Measurements from ENCODE around the gene KMT5C. TPM values are rescaled to one million over a fixed set of nuclear protein-coding genes. Genes with fewer than 3 reads are reported as not detected.

KMT5C gene
- total RNA-seq, 1 experiment from 2014 or later, result 10.0 TPM

DNA sequence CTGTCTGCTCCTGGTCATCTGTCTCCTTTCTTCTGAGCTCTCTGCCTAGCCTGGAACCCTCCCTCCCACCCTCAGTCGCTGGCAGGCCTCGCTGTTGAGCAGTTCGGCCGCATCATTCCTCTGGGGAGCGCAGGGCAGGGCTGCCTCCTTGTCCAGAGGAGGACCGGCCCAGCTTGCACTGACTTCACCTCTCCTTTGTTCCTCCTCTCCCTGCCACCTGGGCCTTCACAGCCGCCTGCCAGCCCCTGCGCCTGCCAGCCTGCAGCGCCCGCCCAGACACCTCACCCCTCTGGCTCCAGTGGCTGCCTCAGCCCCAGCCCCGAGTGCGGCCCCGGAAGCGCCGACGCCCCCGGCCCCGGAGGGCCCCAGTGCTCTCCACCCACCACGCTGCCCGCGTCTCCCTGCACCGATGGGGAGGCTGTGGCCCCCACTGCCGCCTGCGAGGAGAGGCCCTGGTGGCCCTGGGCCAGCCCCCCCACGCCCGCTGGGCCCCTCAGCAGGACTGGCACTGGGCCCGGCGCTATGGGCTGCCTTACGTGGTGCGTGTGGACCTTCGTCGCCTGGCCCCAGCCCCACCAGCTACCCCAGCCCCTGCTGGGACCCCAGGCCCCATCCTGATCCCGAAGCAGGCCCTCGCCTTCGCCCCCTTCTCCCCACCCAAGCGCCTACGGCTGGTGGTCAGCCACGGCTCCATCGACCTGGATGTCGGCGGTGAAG lies 7.2 kb downstream of the KMT5C start:
- DNase-seq (ENCODE audit: low read depth), result no peak

DNA sequence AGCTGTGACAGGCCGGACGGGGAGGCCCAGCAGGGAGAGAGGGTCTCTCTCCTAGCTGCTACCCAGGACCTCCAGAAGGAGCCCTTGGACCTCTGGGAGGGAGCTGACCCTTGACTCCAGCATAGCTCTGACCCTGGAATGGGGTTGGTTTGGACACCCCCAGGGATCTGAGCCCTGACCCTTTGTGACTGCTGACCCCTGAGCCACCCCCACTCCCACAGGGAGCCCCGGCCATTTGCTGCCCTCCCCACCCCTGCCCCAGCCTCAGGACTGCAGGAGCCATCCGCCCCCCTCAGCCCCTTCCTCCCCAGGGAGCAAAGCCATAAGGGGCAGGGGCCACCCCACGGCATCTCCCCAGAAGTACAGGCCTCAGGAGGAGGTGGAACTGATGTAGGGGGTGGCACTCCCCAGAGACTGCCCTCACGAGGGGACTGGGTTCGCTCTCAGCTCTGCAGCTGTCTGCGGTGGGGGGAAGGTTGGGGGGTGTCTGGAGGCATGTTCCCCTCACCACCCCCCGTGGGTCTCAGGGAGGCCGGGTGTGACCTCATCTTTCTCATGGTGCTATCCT lies 7.8 kb downstream of the KMT5C start:
- DNase-seq (ENCODE audit: low read depth), result no peak

GRCh38 chr19:55348317-55349034 lies 8.8 kb downstream of the KMT5C start:
- DNase-seq (ENCODE audit: low read depth), result no peak

- no peak for DNase-seq (ENCODE audit: low read depth)
Measured at GRCh38 chr19:55350620-55351315, 11.1 kb downstream of the KMT5C start.

DNA sequence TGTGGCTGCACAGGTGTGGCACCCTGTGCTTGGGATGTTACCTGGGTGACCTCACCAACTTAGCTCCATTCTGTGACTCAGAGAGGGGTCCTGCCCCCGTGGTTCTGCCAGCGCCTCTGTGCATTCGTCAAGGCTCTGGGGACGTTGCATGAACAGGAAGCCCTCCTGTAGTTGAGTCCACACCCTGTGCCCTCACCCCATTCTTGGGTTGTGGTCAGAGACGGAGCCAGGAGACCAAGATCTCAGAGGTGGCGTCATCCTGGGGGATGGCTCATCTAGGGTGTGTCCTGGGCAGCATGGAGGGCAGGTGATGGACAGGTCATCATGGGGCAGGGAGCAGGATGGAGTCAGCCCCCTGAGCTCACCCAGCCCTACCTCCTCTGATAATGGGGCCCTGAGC lies 12.4 kb downstream of the KMT5C start:
- DNase-seq (ENCODE audit: low read depth), result peak; percentile 70

GRCh38 chr19:55352549-55353145 lies 13.0 kb downstream of the KMT5C start:
- no peak for DNase-seq (ENCODE audit: low read depth)

GRCh38 chr19:55353356-55353802 lies 13.7 kb downstream of the KMT5C start:
- DNase-seq (ENCODE audit: low read depth), result no peak

DNA sequence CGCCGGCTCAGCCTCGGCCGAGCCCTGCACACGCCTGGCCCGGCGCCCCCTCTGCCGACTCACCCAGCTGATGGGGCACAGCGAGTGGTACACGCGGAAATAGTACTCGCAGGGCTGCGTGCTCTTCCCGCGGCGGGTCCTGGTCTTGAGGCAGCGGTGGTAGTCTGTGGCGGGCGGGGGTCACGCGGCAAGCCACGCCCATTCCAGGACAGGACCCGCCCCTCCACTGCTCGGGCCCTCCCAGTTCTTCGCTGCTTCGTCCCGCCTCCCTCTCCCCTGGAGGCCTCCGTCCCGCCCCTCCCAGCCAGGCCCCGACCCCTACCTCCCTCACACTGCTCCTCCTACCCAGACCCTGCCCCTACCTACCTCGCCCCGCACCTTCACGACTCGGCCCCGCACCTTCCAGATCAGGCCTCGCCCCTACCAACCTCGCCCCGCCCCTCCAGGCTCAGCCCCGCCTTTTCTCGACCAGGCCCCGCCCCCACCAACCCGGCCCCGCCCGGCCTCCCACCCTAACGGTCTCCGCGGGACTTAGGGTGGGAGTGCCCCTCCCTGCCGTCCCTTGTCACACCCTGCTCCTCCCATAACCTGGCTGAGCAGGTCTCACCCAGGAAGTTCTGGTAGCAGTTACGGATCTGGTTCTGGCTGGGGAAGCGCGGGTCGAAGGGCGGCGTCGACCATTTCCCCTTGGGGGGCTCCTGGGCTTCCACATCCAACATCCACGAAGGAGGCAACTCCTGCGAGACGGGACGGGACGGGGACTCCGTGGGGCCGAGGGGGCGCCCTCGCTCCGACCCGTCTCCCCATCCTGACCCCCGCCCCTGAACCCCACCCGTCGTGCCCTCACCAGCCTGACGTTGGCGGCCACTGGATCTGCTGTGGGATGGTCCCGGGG lies 14.4 kb downstream of the KMT5C start:
- DNase-seq (ENCODE audit: low read depth), result peak; percentile 53

DNA sequence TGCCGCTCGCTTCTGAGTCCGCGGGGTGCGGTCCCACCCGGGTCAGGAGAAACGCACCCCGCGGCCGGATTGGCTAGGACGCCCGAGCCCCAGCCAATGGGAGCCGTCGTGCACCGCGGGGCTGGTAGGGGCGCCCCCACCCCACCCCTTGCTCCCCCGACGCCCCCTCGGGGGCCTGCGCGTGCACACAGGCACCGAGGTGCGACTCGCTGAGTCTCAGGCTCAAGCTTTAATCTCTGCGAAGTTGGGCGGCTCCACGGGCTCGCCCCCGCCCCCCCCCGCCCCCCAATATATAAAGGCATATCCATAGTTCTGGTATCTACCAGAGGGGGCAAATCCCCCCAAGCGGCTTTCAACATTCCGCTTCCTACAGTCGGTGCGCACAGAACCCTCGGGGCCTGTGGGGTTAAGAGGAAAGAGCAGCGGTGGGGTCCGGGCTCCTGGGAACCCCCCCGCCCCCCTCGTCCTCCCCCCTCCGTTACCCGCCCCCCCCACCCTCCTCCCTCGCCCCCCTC lies 15.1 kb downstream of the KMT5C start, which contains the start of gene COX6B2:
Gene COX6B2 (minus strand): TSS at position 22 of the 515 bp plus-strand sequence. CDS start 198 bp downstream, outside the sequence.
- no peak for DNase-seq (ENCODE audit: low read depth)

- DNase-seq (ENCODE audit: low read depth), result peak; percentile 38
Measured at GRCh38 chr19:55355213-55355821, 15.6 kb downstream of the KMT5C start.

- no peak for DNase-seq (ENCODE audit: low read depth)
Measured at GRCh38 chr19:55358493-55358892, 18.8 kb downstream of the KMT5C start.

DNA sequence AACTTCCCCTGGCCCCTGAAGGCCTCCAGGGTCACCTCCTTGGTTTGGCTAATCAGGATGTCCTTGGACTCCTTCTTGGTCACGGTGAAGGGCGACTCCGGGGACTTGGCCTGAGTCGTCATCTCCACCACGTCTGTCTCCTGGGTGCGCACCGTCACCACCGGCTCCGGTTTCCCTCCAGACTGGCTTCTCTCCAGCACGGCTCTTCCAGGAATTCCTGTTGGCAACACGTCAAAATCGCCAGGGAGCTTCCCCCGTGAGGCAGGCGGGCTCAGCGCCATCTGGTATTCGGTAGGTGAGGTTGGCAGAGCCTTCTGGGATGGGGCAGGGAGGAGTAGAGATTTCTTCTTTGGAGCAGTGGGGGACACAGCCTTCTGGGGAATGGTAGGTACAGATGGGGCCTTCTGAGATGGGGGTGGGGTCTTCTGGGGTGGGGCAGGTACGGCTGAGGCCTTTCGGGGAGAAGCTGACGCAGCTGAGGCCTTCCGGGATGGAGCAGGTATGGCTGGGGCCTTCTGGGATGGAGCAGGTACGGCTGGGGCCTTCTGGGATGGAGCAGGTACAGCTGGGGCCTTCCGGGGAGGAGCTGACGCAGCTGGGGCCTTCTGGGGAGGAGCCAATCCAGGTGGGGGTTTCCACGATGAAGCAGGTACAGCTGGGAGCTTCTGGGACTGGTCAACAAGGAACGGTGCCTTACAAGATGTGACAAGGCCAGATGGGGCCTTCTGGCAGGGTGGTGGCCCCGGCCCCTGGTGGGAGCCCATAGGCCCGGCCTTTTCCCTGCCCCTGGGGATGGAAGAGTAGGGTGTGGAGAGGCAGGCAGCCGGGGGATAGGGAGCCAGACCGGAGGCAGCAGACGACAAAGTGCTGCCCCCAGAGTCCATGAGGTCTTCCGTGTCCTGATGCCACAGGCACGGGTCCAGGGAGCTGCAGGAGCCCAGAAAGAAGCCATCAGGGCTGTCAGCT lies 19.6 kb downstream of the KMT5C start:
- DNase-seq (ENCODE audit: low read depth), result no peak

DNA sequence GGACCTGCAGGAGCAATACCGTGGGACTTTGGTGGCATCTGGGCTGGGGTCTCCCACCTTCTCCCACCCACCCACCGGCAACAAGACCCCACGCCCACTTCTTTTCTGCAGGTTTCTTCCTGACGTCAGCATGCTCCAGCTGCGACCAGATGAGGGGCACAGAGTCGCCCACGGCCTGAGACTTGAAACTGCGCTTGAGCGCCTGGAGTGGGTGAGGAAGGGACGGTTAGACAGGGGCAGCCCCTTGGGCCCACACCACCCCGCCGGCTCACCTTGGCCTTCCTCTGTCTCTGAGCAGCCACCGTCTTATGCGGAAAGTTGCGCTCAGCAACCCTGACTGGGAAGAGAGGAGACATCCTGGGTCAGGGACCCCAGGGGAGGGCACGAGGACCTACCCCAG lies 21.2 kb downstream of the KMT5C start:
- no peak for DNase-seq (ENCODE audit: low read depth)

DNA sequence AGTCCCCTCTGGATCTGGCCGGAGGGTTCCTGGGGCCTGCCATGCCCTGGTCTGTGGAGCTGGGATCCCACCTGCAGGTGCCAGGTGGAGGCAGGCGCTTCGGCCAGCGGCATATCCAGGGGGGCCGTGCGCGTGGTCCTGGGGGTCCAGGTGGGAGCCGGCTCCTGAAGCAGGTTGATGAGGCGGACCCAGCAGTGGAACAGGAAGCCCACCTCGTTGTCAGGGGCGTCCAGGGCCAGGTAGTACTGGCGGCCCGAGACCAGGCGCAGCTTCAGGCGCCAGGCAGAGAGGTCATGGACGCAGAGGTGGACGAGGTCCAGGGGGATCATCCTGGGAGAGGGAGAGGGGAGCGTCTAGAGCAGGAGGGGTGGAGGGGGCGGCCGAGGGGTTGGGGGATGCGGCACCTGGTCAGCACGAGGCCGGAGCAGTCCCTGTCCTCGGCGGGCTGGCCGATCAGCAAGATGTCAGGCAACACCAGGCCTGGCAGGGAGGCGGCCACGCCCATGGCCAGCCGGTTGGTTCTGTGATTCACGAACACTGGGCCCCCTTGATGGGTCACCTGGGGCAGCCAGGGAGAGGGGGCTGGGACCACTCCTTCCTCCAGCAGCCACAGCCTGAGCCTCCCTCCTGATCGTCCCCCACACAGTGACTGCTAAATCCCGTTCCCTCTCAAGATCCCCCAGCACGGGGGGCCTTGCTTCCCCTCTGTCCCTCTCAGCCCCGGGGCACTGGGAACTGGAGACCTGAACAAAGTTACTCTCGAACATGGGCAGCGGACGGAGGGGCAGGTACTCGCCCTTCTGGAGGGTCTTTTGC lies 22.7 kb downstream of the KMT5C start:
- DNase-seq (ENCODE audit: low read depth), result no peak

DNA sequence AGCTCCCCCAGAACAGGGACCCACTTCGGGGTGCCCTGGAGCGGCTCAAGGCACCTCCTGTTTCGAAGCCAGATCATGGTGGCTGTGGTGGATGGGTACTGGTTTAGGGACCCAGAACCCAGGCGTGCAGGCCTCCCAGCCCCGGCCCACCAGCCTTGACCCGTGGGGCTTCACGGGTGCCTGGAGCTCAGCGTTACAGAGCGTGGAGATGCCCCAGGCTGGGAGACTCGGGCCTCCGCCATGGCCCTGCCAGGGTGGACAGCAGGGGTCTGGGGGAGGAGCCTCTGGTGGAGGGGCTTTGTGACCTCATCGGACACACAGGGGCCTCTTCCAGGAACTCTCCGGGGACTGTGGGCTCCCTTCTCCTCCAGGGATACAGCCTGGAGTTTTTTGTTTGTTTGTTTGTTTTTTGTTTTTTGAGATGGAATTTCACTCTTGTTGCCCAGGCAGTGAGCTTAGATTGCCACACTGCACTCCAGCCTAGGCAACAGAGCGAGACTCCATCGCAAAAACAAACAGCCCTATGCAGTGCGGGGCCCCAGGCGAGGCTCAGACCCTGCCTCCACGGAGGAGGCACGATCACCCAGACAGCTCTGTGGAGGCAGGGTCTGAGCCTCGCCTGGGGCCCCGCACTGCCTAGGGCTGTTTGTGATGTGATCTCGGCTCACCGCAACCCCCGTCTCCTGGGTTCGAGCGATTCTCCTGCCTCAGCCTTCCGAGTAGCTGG lies 23.5 kb downstream of the KMT5C start, which contains the start of gene GARIN5B:
Gene GARIN5B (minus strand): TSS at position 271 of the 727 bp plus-strand sequence. CDS start 194 bp downstream, at position 77.
- peak; percentile 41 for DNase-seq (ENCODE audit: low read depth)

GRCh38 chr19:55365245-55365644 lies 25.6 kb downstream of the KMT5C start:
- no peak for DNase-seq (ENCODE audit: low read depth)

- DNase-seq (ENCODE audit: low read depth), result no peak
Measured at GRCh38 chr19:55365964-55366363, 26.3 kb downstream of the KMT5C start.
